ENCODE data around the gene ADAP1.

DNA sequence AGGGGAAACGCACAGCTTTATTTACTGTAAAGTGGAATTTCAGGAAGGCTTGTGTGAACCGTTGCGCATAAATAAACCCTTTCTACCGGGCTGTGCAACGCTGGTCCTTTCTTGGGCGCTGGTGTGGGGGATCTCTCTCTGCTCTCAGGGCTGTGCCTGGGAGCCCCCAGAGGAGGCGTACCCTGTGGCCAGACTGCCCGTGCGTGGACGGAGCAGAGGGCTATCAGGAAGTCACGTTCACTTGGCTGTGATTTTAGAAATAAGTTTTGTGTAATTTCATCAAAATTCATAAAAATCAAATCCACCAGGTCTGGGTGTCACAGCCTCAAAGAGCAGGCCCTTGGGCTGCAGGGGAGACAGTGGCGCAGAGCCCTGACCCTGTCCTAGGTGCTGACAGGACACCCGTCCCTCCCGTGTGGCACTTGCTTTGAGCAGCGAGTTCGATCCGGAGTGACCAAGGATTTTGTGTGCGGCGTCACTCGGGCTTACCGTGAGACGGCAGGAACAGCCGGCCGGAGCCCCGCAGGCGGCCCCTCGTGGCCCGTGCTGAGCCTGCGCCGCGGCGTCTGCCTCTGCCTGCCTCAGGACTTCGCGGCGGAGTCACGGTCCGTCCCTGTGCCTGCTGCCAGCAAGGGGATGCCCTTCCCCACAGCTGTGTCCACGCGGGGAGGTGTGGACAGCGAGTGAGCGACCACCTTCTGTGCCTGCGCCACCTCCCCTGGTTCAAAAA, 58.0 kb downstream of the ADAP1 start:
- TF ChIP-seq, protein P1, sequence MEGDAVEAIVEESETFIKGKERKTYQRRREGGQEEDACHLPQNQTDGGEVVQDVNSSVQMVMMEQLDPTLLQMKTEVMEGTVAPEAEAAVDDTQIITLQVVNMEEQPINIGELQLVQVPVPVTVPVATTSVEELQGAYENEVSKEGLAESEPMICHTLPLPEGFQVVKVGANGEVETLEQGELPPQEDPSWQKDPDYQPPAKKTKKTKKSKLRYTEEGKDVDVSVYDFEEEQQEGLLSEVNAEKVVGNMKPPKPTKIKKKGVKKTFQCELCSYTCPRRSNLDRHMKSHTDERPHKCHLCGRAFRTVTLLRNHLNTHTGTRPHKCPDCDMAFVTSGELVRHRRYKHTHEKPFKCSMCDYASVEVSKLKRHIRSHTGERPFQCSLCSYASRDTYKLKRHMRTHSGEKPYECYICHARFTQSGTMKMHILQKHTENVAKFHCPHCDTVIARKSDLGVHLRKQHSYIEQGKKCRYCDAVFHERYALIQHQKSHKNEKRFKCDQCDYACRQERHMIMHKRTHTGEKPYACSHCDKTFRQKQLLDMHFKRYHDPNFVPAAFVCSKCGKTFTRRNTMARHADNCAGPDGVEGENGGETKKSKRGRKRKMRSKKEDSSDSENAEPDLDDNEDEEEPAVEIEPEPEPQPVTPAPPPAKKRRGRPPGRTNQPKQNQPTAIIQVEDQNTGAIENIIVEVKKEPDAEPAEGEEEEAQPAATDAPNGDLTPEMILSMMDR (IDR thresholded peaks at IDR 0.05): no peak
- no peak for TF ChIP-seq POLR2A (IDR thresholded peaks at IDR 0.05)
- no peak for TF ChIP-seq POLR2AphosphoS5 (IDR thresholded peaks at IDR 0.05)
- no peak for TF ChIP-seq EP300 (IDR thresholded peaks at IDR 0.05)

Measured in gastroesophageal sphincter (tissue), 3 donors.